Stimulated activated CD4-positive, alpha-beta T cell treated with anti-CD3 and anti-CD28 coated beads, Interleukin-4, amount 100 ng/mL, for 4 hours (primary cell): ENCODE measurements around the gene CELSR3.
A peak's percentile ranks its signal among the peaks of the same experiment; 100 is the strongest.

ENCODE experiments used
- DNase-seq, 2 experiments: peaks; one replicate each; pipeline ENCODE4 v3.0.0-alpha.2; 2020

The CELSR3 gene

DNA sequence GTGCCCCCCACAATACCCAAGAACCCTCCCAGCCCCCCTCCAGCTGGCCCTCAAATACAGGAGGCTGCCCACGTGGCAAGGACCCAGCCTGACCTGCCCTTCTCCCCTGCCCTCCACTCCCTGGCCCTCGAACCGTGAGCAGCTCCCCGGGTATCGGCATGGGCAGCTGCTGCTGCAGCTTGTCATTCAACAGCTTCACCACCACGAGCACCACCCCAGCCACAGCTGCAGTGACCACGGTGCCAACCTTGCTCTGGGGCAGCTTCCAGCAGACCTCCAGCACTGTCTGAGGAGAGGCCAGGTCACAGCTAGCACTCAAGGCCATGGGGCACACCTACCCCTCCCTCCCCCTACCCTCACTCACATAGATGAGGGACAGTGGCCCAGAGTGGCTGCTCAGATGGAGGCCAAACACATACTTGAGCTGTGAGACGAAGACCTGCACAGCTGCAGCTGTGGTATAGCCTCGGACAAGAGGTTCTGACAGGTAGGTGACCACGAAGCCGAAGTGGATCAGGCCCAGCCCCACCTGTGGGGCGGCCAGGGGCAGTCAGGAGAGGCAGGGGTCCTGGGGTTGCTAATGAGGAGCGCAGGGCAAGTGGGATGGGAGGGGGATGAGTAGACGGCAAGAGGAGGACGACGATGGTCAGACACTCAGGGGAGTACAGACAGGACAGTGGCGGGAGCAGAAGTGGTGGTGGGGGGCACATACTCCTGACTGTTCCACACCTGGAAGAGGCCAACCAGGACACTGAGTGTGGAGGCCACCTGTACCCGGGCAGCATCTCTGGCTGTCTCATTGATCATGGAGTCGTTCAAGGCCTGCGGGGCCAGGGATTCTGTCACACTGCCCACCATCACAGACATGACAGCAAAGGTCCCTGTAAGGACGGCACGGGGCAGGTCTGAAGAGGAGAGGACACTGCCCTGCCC is 30.9 kb downstream of the CELSR3 start:
- no peak for DNase-seq

DNA sequence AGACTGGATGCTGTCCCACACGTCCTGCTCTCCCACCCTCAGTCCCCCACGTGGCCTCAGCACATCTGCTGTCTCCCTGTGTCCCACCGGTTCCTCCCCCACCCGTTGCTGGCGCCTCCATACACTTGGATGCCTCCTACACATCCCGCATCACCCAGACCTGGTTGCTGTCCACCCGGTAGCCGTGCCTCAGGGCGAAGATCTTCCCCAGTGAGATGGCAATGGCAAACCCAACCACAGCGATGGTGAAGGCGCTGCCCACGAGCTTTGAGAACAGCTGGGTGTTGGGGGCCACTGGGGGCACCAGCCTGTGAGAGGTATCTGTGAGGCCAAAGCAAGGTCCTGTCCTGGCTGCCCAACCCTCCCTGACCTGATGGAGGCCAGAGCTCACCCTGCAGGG is 31.9 kb downstream of the CELSR3 start:
- no peak for DNase-seq

DNA sequence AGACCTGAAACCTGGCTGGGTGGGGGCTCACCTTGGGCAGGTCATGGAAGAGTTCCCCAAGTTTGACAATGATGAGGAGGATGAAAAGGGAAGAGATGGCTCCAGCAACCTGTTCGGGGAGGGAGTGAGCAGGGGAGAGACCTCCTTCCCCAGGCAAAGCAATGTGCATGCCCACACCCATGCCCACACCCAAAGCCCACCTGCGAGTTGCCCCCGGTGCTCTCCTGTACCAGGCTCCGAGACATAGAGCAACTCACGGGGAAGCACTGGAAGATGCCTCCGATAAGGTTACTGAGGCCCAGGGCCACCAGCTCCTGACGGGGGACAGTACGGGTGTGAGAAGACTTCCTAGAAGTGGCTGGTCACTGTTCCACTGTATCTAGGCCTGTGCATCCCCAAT is 32.3 kb downstream of the CELSR3 start:
- no peak for DNase-seq

DNA sequence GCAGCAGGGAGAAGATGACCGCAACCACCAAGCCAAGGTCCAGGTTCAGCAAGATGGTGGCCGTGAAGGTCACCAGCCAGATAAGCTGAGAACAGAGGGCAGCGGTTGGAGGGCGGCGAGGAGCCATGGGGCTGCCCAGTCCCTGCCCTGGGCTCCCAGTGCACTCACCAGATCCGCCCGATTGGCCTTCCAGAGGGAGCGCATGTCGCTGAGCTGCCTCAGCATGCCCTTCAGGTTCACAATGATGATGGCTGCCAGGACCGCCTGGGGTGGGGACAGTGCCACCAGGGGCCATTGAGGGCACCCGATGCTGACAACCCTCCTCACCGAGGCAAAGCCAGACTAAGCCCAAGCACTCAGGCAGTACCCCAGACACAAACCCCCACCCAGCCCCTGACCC is 32.8 kb downstream of the CELSR3 start:
- DNase-seq = no peak

DNA sequence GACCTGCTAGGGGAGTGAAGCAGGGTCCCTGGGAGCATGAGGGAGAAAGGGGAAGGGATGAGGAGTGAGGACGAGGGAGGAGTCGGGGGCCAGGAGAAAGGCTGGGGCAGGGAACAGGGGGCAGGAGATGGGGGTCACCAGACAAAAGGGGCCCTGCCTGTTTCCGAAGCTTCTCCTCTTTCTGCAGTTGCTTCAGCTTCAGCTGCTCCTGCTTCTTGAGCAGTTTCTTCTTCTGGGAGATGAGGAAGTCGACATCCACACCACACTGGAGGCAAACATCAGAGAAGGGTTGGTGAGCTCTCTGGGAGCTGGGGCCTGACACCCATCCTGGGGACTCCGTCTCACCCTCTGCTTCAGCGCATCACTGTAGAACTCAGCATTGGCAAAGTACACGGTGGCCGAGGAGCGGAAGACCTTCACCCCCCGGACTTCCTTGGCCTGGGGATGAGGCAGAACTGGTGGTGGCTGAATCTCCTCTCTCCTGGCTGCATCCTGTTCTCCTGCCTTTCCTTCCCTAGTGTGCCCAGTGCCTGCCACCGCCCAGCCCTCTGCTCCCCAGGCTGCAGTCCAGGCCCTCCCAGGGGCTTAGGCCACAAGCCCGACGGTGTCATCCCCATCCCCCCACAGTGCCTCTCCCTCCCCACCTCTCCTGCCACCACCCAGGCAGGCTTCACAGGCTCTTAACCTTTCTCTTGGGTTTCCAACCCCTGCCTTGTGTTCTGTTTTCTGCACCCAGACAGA is 34.2 kb downstream of the CELSR3 start:
- no peak for DNase-seq

DNA sequence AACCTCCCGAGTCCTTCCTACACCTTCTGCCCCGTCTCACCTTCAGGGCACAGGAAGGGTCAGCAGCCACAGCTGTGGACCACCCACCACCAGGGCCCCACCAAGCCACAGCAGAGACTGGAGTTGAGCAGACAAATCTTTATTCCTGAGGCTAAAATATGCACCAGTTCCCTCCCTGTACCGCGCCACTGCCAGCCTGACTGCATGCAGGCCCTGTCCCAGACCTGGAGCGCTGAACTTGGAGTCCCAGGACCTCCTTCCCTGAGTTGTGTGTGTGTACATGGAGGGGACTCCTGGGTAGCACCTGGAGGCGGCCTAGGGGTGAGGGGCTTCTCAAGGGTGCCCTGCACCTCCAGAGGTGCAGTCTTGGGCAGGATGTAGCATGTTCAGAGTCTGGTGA is 37.1 kb downstream of the CELSR3 start:
- DNase-seq = no peak

DNA sequence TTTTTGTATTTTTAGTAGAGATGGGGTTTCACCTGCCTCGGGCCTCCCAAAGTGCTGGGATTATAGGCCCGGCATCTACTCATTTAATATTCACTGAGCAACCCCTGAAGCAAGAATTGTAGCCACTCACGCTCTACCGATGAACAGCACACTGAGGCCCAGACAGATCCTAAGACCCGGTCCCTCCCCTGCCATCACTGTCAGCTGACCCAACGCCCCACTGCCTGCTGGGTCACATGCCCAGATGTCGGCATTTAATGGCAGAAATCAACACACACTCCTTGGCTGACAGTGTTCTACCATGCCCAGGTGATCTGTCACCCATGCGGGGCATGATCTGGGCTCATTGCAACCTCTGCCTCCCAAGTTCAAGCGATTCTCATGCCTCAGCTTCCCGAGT is 37.9 kb downstream of the CELSR3 start:
- no peak for DNase-seq

DNA sequence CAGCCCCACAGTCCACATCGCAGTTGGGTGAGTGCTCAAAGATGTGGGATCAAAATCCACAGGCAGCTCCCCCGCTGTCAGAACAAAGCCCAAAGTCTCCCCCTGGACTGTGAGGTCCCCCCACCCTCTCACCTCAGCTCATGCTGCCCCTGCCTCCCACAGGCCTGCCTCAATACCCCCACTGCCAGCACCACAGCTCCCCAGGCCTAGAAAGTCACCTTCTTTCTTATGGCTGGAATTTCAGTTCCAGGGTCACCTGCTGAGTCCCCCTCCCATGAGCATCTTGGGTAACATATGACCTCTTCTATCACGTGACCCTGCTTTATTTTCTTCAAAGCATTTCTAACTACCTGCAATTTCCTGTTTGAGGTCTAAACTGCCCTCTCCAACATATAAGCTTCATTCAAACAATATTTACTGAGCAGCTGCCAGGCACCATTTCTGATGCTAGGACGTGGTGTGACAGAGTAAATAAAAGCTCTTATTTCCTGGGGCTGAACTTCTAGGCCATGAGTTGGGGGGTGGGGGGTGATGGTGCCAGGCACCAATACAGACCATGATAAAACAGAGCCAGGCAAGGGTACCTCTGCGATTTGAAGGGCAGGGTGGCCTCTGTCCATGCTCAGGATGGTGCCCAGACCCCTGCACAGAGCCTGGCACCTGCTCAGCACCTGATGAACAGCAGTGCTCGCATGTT is 38.7 kb downstream of the CELSR3 start:
- no peak for DNase-seq

DNA sequence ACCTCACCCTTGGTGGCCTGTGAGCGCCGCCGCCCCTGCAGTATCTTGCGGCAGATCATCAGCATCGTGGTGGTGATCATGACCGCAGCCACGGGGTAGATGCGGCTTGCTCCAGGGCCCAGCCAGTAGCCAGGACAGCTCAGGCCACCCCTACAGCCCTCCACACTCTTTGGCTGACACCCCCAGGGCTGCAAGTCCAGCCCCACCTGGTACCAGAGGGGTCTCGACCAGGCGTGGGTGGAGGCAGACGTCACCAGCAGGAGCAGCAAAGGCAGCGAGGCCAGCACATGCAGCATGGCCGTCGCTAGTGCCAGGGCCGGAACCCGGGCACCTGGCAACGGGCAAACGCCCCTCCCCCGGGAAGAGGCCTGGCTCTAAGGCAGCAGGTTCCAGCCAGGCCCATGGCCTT is 41.2 kb downstream of the CELSR3 start, which contains the start of gene TMEM89:
TMEM89 (minus strand) TSS at position 309 of the 409 bp plus-strand sequence; CDS start at position 296, 13 bp downstream.
- no peak for DNase-seq

DNA sequence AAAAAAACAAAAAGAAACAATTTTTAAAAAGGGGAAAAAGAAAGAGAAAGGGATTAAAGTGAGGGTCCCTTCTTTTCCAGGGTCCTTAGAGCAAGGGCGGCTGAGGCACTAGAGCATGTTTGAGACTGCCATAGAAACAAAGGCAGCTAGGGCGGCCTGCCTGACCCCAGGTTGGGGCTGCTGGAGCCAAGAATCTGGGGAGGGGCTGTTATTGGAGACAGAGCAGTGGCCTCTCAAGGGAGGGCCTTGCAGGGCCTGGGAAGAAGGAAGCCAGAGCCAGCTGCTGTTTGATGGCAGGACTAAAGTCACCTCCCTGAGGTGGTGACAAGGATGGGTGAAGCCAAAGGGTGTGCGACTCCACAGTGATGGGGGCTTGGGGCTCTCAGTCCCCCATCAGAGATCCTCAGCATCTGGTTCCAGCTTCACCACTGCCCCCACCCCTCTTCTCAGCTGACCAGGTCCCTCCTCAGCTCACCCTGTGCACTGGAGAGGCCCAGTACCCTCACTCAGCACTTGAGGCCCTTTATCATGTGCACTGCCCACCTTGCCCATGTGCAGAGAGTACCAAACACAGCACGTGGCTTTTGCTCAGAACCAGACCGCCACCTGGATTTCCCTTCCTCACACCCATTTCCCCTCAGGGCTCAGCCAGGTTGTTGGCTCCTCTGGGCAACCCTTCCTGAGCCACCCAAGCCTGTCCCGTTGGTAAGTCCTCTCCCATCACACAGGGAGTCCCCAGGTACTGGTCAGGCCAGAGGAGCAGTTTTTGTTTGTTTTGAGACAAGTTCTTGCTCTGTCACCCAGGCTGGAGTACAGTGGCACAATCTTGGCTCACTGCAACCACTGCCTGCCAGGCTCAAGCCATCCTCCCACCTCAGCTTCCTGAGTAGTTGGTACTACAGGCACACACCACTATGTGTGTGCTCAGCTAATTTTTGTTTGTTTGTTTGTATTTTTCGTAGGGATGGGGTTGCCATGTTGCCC is 42.9 kb downstream of the CELSR3 start:
- DNase-seq = no peak

DNA sequence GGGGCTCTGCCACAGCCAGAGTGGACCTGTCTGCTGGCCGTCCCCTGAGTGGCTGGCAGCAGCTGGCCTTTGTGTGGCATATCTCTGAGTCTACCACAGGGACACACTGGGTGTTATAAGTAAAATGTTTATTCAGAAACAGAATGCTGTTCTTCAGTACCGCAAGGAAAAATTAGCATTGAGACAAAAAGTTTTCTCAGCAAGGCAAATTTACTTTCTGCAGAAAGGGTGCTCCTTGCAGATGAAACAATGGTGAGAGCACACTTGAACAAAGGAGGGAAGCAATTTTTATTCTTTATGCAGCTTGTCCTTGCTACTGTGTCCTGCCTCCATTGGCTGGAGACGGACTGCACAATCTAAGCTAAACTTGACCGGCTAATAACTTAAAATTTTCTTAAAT is 45.1 kb downstream of the CELSR3 start:
- no peak for DNase-seq

DNA sequence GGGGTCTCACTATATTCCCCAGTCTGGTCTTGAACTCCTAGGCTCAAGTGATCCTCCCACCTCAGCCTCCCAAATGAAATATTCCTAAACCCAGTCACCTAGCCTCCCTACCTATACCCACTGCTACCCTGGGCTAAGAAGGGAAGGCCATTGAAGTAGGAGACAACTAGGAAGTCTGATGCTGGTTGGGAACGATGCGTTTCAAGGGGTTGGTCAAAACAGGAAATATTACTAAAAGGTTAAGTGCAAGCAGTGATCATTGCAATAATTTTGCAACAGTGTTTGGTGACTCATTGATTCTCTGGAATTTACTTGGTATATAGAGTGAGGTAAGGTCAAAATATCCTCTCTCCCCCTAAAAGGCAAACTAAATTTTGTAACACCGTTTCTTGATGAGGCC is 48.6 kb downstream of the CELSR3 start:
- no peak for DNase-seq

DNA sequence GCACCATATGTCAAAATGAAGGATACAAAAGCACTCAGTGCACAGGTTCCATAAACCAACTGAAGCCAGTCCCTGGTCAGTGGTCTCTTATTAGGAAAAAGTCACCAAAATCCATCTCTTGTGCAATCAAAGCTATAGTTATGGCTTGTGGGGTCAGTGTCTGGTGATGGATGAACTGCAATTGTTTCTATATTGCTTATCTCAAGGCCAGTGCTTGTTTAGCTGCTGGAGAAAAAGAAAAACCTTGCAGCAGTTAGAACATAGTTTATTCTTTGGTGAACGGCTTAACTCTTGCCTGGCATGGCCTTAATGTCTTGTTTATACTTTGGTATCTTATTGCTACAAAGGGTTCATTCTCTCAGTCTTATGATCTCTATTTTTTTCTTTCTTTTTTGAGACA is 50.4 kb downstream of the CELSR3 start:
- DNase-seq = no peak

DNA sequence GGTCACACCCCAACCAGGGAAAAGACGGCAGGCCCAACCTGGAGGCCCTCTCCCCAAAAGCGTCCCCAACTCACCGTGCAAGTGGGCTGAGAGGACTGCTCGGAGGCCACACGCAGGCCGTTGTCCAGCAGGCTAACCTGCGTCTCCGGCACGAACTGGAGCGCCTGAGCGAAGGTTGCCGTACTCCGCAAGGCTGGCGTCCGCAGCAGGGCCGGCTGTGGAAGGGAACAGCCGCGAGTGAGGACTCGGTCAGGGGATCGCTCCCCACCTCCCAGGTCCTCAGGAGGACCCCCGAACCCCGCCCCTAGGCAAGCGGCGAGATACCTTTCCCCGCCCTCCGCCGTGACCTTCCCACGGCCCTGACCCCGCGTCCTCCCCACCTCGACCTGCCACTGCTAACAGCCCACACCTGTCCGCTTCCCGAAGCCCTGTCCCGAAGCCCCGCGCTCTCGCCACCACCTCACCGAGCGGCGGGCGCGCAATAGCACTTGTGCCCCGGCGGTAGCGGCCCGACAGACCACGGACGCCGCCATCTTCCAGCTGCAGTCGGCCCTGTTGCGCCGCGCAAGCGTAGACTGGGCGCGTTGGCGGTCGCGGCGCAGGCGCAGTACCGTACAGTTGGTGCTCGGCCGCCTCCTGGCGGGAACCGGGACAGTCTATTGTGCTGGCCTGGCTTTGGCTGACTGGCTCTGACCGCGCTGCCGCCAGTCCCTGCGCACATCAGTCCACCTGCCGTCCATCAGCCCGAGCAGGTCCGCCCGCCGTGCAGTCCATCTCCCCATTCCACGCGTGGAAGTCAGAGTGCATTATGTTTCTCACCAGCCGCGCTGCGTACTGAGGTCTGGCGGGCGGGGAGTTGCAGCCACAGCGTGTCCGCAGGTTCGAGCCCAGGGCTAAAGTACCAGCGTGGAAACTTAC is 53.3 kb downstream of the CELSR3 start, which contains the start of gene UQCRC1:
UQCRC1 (minus strand) TSS at position 559 of the 918 bp plus-strand sequence; CDS start at position 533, 26 bp downstream.
- DNase-seq = peak; percentile 88 to 89

DNA sequence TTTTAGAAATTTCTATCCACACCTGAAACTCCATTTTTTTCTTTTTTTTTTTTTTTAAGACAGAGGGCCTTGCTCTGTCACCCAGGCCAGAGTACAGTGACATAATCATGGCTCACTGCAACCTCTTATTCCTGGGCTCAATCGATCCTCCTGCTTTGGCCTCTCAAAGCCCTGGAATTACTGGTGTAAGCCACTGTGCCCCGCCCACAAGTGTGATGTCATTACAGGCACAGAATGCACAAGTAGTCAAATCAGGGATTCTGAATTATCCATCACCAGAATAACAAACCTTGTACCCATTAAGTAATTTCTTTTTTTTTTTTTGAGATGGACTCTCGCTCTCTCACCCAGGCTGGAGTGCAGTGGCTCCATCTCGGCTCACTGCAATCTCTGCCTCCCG is 55.2 kb downstream of the CELSR3 start:
- DNase-seq = no peak

DNA sequence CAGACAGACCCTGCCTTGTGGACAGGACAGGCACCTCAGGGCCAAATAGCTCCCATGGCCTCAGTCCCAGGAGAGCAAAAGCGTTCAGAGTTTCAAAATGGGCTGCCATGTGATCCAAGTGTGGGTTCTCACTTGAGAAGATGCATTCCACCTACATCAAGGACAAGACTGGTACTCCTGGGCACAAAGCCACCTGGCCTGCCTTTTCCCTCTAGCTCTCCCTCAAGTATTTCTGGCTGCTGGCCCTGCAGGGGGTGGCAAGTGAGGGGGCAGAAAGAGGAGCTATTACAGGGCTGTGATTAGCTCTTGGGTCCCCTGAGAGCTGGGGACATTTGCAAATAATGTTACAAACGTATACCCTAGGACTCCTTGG is 61.1 kb downstream of the CELSR3 start:
- no peak for DNase-seq

DNA sequence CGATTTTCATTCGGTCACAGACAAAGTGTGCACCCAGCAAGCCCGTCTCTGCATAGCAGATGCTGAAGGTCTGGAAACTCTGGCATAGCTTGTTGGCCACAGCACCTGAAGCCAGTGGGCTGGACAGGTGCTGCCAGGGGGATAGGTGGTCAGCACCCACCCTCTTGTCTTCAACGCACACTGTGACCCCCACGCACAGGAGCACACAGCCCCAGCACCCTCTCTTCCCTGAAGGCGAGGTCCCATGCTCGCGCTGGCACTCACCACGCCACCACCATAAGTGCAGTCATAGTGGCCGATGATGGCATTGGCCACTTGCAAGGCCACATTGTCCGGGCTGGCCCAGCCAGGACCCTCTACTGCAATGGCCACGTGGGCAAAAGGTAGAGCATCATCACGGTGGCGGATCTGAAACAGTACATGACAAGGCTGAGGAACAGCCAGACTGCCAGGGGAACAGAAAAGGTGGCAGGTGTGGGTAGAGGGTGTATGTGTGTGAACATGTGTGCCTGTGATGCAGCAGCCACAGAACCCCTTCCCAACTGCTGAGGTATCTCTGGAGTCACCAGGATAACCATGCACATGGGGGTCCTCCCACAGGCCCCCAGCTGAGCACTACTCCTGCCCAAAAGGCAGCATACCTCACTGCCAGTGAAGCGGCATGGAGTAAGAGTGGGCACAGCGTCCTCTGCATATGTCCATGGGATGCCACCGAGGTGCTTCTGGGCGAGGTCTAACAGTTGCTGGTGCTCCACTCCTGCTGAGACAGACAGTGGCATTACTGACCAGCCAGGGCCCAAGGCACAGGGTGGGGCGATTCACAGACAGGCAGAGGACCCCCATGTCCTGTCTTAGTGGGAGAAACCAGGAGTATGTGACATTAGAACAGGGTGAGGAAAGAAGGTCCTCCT is 61.7 kb downstream of the CELSR3 start:
- DNase-seq = no peak

DNA sequence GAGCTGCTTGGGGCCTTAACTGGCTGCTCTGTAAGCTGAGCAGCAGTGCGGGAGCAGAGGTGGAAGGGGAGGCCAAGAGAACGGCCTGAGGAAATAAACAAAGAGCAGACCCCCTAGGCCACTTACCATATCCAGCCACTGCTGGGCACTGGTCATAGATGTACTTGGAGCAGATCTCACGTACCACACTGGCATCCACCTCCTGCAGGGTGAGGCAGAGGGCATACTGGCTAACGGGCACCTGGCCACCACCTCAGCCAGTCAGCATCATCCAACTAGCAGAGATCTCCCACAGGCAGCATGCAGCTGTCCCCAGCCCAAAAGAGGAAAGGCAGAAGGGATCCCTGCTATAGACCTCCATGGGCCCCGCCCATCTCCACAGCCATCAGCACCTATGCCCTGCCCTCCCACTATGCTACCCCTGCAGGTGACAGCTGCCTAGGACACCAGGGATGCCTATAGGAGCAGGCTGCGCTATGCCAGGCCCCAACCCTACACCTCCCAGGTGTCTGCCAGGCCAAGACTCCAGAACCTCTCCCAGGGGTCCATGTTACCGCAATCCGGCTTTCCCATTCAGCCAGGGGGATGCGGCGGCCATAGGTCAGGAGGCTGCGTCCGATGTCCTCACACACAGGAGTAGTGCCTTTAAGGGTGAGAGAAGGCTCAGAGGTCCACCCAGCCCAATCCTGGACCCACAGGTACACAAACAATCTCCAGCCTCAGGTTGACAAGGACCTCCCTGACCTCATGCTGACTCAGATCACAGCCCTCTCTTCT is 63.0 kb downstream of the CELSR3 start:
- no peak for DNase-seq

DNA sequence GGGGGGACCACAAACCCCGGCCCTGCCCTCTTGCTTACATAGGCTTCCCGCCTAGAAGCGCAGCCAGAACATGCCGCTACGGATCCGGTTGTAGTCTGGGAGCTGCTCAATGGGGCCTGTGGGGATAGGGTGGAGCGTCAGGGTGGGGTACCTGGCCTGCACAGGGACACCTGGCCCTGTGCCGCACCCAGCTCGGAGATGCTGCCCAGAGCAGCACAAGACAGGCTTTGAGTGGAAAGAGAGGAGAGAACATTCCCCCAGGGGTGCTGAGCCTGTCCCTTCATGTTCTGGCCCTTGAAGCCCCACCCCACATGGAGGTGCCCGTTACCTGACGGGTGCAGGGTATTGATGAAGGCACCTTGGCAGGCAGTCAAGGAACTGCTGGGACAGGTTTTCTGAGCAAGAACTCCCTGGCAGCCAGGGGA is 63.6 kb downstream of the CELSR3 start:
- no peak for DNase-seq
